H9 (cell line): Measurements from ENCODE around the gene MT4. TPM values are rescaled to one million over a fixed set of nuclear protein-coding genes. Genes with fewer than 3 reads are reported as not detected.

ENCODE experiments used
- DNase-seq: peaks from one replicate; pipeline ENCODE4 v3.0.0-alpha.2; 2017
- H2AFZ ChIP-seq: one replicate; pipeline ENCODE4 v1.6.1; 2013; ENCODE audit warnings: mild to moderate bottlenecking, low read length, control low read depth, moderate library complexity
- H2AK5ac ChIP-seq: 2 replicates; pipeline ENCODE4 v1.6.1; 2013; ENCODE audit warnings: low read length, control low read depth, mixed read lengths; ENCODE audit not compliant: insufficient read length
- H2BK120ac ChIP-seq: one replicate; pipeline ENCODE4 v1.6.1; 2013; ENCODE audit warnings: low read depth, mild to moderate bottlenecking, low read length, control low read depth, inconsistent platforms; ENCODE audit not compliant: poor library complexity, severe bottlenecking
- H2BK12ac ChIP-seq: 2 replicates; pipeline ENCODE4 v1.6.1; 2013; ENCODE audit warnings: low read length, control low read depth, mixed read lengths, low read depth; ENCODE audit not compliant: insufficient read length
- H2BK15ac ChIP-seq: 2 replicates; pipeline ENCODE4 v1.6.1; 2013; ENCODE audit warnings: low read depth, low read length, control low read depth
- H2BK20ac ChIP-seq: one replicate; pipeline ENCODE4 v1.6.1; 2013; ENCODE audit warnings: low read depth, mild to moderate bottlenecking, low read length, control low read depth, inconsistent platforms; ENCODE audit not compliant: poor library complexity, severe bottlenecking
- H2BK5ac ChIP-seq: 2 replicates; pipeline ENCODE4 v1.6.1; 2013; ENCODE audit warnings: low read length, control low read depth, mixed read lengths; ENCODE audit not compliant: insufficient read length
- H3K14ac ChIP-seq: 2 replicates; pipeline ENCODE4 v1.6.1; 2013; ENCODE audit warnings: low read length, control low read depth; ENCODE audit not compliant: insufficient read depth
- H3K18ac ChIP-seq: 2 replicates; pipeline ENCODE4 v1.6.1; 2013; ENCODE audit warnings: low read depth, mild to moderate bottlenecking, mixed read lengths, low read length, control low read depth; ENCODE audit not compliant: insufficient read length
- H3K23ac ChIP-seq: 2 replicates; pipeline ENCODE4 v1.6.1; 2013; ENCODE audit warnings: low read length, control low read depth, mixed read lengths, low read depth; ENCODE audit not compliant: insufficient read length
- H3K23me2 ChIP-seq: 2 replicates; pipeline ENCODE4 v1.6.1; 2013; ENCODE audit warnings: low read depth, mild to moderate bottlenecking, mixed read lengths, low read length, control low read depth; ENCODE audit not compliant: insufficient read length, poor library complexity, severe bottlenecking
- H3K27ac ChIP-seq: 2 replicates; pipeline ENCODE4 v1.5.1; 2013; ENCODE audit warnings: low read length, control low read depth, mixed read lengths, low read depth; ENCODE audit not compliant: insufficient read length
- H3K27me3 ChIP-seq: 2 replicates; pipeline ENCODE4 v1.6.1; 2013; ENCODE audit warnings: low read length, control low read depth, inconsistent platforms; ENCODE audit not compliant: insufficient read depth
- H3K4ac ChIP-seq: 2 replicates; pipeline ENCODE4 v1.6.1; 2013; ENCODE audit warnings: low read depth, mild to moderate bottlenecking, control low read depth, inconsistent platforms, low read length, moderate library complexity
- H3K4me1 ChIP-seq: 2 replicates; pipeline ENCODE4 v1.6.1; 2013; ENCODE audit warnings: low read length, control low read depth, inconsistent platforms; ENCODE audit not compliant: insufficient read depth
- H3K4me2 ChIP-seq: 2 replicates; pipeline ENCODE4 v1.6.1; 2013; ENCODE audit warnings: low read length, control low read depth, mixed read lengths; ENCODE audit not compliant: insufficient read length, insufficient read depth
- H3K56ac ChIP-seq: 2 replicates; pipeline ENCODE4 v1.6.1; 2013; ENCODE audit warnings: low read depth, mild to moderate bottlenecking, mixed read lengths, low read length, control low read depth; ENCODE audit not compliant: insufficient read length
- H3K79me1 ChIP-seq: 2 replicates; pipeline ENCODE4 v1.6.1; 2013; ENCODE audit warnings: low read depth, mild to moderate bottlenecking, moderate library complexity, low read length, control low read depth, inconsistent platforms; ENCODE audit not compliant: insufficient read depth, poor library complexity, severe bottlenecking
- H3K79me2 ChIP-seq: 2 replicates; pipeline ENCODE4 v1.6.1; 2013; ENCODE audit warnings: low read length, control low read depth, inconsistent platforms; ENCODE audit not compliant: insufficient read depth
- H3K9ac ChIP-seq: 2 replicates; pipeline ENCODE4 v1.6.1; 2013; ENCODE audit warnings: low read length, control low read depth, mixed read lengths; ENCODE audit not compliant: insufficient read length; ENCODE audit errors: extremely low read depth
- H3K9me3 ChIP-seq: one replicate; pipeline ENCODE4 v1.6.1; 2013; ENCODE audit warnings: low read depth, low read length, inconsistent platforms; ENCODE audit not compliant: control insufficient read depth
- H3T11ph ChIP-seq: one replicate; pipeline ENCODE4 v1.6.1; 2013; ENCODE audit warnings: mild to moderate bottlenecking, low read length, control low read depth, inconsistent platforms
- H4K20me1 ChIP-seq: one replicate; pipeline ENCODE4 v1.6.1; 2013; ENCODE audit not compliant: control insufficient read depth, insufficient read length, insufficient read depth
- H4K5ac ChIP-seq: 2 replicates; pipeline ENCODE4 v1.6.1; 2013; ENCODE audit warnings: low read depth, mild to moderate bottlenecking, mixed read lengths, low read length, control low read depth; ENCODE audit not compliant: insufficient read length
- H4K8ac ChIP-seq: replicated peaks from 2 replicates; pipeline ENCODE4 v1.6.1; 2013; ENCODE audit warnings: low read length, control low read depth, mixed read lengths, low read depth; ENCODE audit not compliant: insufficient read length
- H4K91ac ChIP-seq: 2 replicates; pipeline ENCODE4 v1.6.1; 2013; ENCODE audit warnings: low read depth, mild to moderate bottlenecking, moderate library complexity, mixed read lengths, low read length, control low read depth; ENCODE audit not compliant: insufficient read length
- H3K27ac Mint-ChIP-seq, 3 experiments: 2 replicates in 2 of 3; 3 replicates in 1 of 3; pipeline ENCODE4 v1.8.0; 2020 to 2021; ENCODE audit warnings: mixed read lengths in 3 of 3, mild to moderate bottlenecking in 1 of 3, moderate library complexity in 1 of 3
- H3K27me3 Mint-ChIP-seq: 2 replicates; pipeline ENCODE4 v1.8.0; 2021; ENCODE audit warnings: low read depth, mild to moderate bottlenecking, moderate library complexity, mixed read lengths
- H3K36me3 Mint-ChIP-seq, 3 experiments: 2 replicates in 2 of 3; 3 replicates in 1 of 3; pipeline ENCODE4 v1.8.0; 2020 to 2021; ENCODE audit warnings: low read depth in 3 of 3, mixed read lengths in 3 of 3; ENCODE audit not compliant: insufficient read depth in 1 of 3
- H3K4me1 Mint-ChIP-seq, 2 experiments: 2 replicates each; pipeline ENCODE4 v1.8.0; 2020; ENCODE audit warnings: mixed read lengths in 2 of 2
- H3K4me3 Mint-ChIP-seq, 2 experiments: 2 replicates in 1 of 2; 3 replicates in 1 of 2; pipeline ENCODE4 v1.8.0; 2020 to 2021; ENCODE audit warnings: mild to moderate bottlenecking in 2 of 2, mixed read lengths in 2 of 2, moderate library complexity in 1 of 2
- H3K9me3 Mint-ChIP-seq, 2 experiments: 2 replicates in 1 of 2; 3 replicates in 1 of 2; pipeline ENCODE4 v1.8.0; 2020; ENCODE audit warnings: mild to moderate bottlenecking in 2 of 2, mixed read lengths in 2 of 2, moderate library complexity in 1 of 2
- WGBS: extraction: QIAGEN DNeasy Blood & Tissue Kit; methylation state at CpG from one replicate; pipeline ENCODE4 v1.1.7; 2013; ENCODE audit warnings: missing lambda C conversion rate, low lambda C conversion rate, mixed read lengths; ENCODE audit not compliant: insufficient read length; ENCODE audit errors: extremely low coverage; 5-methylcytosine and 5-hydroxymethylcytosine counted together
- total RNA-seq: library from RNA; stranded (reverse); gene quantifications from 2 replicates; pipeline ENCODE4 v1.2.1, GENCODE V29; 2021
- TF ChIP-seq, protein P1 (sequence below): fragments of 200-600 bp; sonication (generic); conservative IDR thresholded peaks from 3 replicates; pipeline ENCODE4 v1.8.0; 2021; ENCODE audit warnings: antibody characterized with exemption, mild to moderate bottlenecking

MT4 gene
- total RNA-seq, 1 experiment from 2014 or later = not detected

- no peak within 1 kb of the TSS for H3K9ac ChIP-seq
- no peak within 1 kb of the TSS for H3T11ph ChIP-seq
Measured at GRCh38 chr16:56608043-56608875, 43.4 kb downstream of the MT4 start, which contains the start of gene MT2A. Gene MT2A (plus strand): TSS chr16:56608584. CDS start chr16:56608656, 72 bp downstream.

More at GRCh38 chr16:56608043-56608875, 43.4 kb downstream of the MT4 start, which contains the start of gene MT2A:
- Mint-ChIP-seq H3K36me3 (no peaks in the 10 kb centered on the region), H3K27me3 (peaks cover 75% of the 10 kb centered on the region), H3K9me3 (no peaks in the 10 kb centered on the region), H3K4me1 (peaks cover 29 to 35% of the 10 kb centered on the region in 2 experiments), H3K4me3 (peak within 1 kb of the TSS; percentile 65 to 84), H3K27ac (no peak within 1 kb of the TSS)
- Histone ChIP-seq H2BK20ac (no peak within 1 kb of the TSS), H3K56ac (no peak within 1 kb of the TSS), H4K5ac (no peak within 1 kb of the TSS), H3K9me3 (no peaks in the 10 kb centered on the region), H3K18ac (no peak within 1 kb of the TSS), H2BK5ac (no peak within 1 kb of the TSS), H3K27ac (no peak within 1 kb of the TSS), H3K14ac (0 out of 2 replicates have a peak within 1 kb of the TSS, but pooled peaks have one; percentile 42), H3K23me2 (peaks cover 8% of the 10 kb centered on the region), H3K4ac (no peak within 1 kb of the TSS), H3K4me1 (peaks cover 6% of the 10 kb centered on the region; the same call in 1 of the 2 replicates), H2AK5ac (no peak within 1 kb of the TSS), H2BK12ac (no peak within 1 kb of the TSS), H3K79me2 (no peaks in the 10 kb centered on the region), H2AFZ (no peak within 1 kb of the TSS), H2BK15ac (no peak within 1 kb of the TSS), H3K4me2 (peak within 1 kb of the TSS; percentile 73), H3K27me3 (peaks cover 21% of the 10 kb centered on the region; the same call in 1 of the 2 replicates), H2BK120ac (no peak within 1 kb of the TSS), H4K8ac (no peak within 1 kb of the TSS), H3K79me1 (no peaks in the 10 kb centered on the region), H3K23ac (no peak within 1 kb of the TSS), H4K91ac (no peak within 1 kb of the TSS), H4K20me1 (no peaks in the 10 kb centered on the region)
- DNase-seq = peak; percentile 85
- TF ChIP-seq, protein P1, sequence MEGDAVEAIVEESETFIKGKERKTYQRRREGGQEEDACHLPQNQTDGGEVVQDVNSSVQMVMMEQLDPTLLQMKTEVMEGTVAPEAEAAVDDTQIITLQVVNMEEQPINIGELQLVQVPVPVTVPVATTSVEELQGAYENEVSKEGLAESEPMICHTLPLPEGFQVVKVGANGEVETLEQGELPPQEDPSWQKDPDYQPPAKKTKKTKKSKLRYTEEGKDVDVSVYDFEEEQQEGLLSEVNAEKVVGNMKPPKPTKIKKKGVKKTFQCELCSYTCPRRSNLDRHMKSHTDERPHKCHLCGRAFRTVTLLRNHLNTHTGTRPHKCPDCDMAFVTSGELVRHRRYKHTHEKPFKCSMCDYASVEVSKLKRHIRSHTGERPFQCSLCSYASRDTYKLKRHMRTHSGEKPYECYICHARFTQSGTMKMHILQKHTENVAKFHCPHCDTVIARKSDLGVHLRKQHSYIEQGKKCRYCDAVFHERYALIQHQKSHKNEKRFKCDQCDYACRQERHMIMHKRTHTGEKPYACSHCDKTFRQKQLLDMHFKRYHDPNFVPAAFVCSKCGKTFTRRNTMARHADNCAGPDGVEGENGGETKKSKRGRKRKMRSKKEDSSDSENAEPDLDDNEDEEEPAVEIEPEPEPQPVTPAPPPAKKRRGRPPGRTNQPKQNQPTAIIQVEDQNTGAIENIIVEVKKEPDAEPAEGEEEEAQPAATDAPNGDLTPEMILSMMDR = no peak
- no CpG with 5 or more reads among the region's 62 CpGs for WGBS
